GM19467 (cell line): ENCODE data around the gene SOAT2.
"Not testable (repeated sequence)": the region's sequence is repeated elsewhere in the genome, so short reads cannot be mapped to it uniquely, and the experiment has no call there.

Experiments
- ATAC-seq: cut with Tn5 transposase; IDR thresholded peaks from one replicate; pipeline ENCODE4 v1.9.1; 2021; ENCODE audit warnings: mild to moderate bottlenecking, moderate library complexity; ENCODE audit not compliant: unreplicated experiment

Gene SOAT2

DNA sequence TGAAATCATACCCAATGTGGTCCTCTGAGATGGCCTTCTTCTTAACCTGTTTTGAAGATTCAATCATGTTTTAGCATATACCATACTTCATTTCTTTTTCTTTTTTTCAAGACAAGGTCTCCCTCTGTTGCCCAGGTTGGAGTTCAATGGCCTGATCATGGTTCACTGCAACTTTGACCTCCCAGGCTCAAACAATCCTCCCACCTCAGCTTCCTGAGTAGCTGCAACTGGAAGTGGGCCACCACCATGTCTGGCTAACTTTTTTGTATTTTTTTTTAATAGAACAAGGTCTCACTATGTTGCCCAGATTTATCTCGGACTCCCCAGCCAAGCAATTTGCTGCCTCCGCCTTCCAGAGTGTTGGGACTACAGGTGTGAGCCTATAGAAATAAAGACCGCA, 30.4 kb downstream of the SOAT2 start:
- no peak for ATAC-seq

DNA sequence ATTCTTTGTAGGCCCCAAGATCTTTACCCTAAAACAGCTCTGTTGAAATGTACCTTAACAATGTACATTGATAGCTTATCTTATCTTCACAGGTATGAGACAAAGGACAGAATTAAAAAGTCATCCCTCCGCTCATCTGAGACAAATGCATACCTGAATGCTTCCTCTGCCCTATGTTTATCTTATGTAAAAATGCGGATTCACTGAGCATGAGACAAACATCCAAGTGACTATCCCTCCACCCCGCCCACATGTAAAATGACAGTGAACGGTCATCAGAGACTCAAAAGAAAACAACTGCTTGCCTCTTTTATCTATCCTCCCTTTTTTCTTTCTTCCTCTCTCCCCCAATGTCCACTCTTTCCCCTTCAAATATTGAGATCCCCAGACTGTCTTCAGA, 40.1 kb downstream of the SOAT2 start:
- ATAC-seq, result no peak

GRCh38 chr12:53145383-53146260, 42.3 kb downstream of the SOAT2 start:
- no peak for ATAC-seq

GRCh38 chr12:53147181-53147580, 43.9 kb downstream of the SOAT2 start:
- no peak for ATAC-seq

DNA sequence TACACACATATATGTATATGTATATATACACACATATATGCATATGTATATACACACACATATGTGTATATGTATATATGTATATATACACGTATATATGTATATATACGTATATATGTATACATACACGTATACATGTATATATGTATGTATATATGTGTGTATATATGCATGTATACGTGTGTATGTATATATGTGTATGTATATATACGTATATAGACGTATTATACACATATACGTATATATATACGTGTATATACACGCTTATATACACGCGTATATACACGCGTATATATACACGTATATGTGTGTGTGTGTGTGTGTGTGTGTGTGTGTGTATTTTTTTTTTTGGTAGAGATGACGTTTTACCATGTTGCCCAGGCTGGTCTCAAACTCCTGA, 44.4 kb downstream of the SOAT2 start:
- no peak for ATAC-seq

GRCh38 chr12:53151039-53151438, 47.8 kb downstream of the SOAT2 start:
- no peak for ATAC-seq

GRCh38 chr12:53152390-53152789, 49.1 kb downstream of the SOAT2 start:
- no peak for ATAC-seq

DNA sequence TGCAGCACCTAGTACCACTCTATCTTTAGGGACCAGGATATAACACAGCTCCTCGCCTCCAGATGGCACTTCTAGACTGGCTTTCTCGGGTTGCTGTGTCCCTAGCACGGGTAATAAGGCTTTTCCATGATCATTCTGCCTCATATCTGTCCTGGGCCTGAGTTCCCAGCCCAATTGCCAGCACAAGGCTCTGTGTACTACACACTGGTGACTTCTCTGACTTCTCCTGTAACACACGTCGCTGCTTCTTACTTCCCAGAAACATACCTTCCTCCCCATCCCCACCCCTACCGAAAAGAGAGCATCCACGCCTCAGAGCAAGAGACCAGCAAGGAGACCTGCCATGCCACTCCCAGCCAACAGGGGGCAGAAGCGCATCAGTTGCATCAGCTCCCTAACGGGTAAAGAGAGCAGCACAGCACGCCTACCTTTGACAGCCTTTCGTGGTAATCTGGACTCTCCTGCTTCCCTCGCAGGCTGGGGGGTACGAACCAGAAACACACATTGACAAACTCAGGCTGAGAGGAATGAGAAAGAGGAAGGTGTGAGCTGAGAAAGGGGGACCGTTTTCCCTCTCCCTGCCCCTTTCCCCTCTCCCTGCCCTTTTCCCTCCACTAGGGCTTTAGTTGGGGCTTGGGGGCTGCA, 56.0 kb downstream of the SOAT2 start:
- ATAC-seq, result no peak

GRCh38 chr12:53160000-53160399, 56.7 kb downstream of the SOAT2 start:
- no peak for ATAC-seq

GRCh38 chr12:53160673-53161072, 57.4 kb downstream of the SOAT2 start:
- ATAC-seq, result no peak

- no peak for ATAC-seq
Measured at GRCh38 chr12:53161119-53161911, 58.0 kb downstream of the SOAT2 start.

DNA sequence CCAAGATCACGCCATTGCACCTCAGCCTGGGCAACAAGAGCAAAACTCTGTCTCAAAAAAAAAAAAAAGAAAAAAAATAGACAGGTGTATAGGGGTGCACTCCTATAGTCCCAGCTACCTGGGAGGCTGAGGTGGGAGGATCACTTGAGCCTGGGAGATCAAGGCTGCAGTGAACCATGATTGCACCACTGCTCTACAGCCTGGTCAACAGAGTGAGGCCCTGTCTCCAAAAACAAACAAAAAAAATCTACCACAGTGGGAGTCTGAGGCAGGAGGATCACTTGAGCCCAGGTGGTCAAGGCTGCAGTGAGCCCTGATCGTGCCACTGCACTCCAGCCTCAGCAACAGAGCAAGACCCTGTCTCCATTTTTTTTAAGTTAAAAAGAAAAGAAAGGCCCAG, 59.7 kb downstream of the SOAT2 start:
- not testable (repeated sequence) for ATAC-seq

DNA sequence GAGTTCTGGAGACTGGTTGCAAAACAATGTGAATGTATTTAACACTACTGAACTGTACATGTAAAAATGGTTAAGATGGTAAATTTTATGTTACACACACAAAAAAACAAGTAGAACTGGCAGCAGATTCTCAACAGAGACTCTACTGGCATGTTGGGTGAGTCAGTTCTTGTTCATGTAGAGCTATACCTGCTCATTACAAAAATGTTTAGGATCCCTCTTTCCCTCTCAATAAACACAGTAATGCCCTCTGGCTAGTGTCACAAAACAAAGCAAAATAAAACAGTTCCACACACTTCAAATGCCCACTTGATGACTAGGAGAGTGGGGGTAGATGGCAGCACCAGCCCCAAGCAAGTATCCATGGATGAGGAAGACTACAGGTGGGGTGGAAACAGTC, 63.6 kb downstream of the SOAT2 start:
- no peak for ATAC-seq

GRCh38 chr12:53169644-53170043, 66.4 kb downstream of the SOAT2 start:
- ATAC-seq, result no peak

- no peak for ATAC-seq
Measured at GRCh38 chr12:53170215-53170614, 66.9 kb downstream of the SOAT2 start.

GRCh38 chr12:53170876-53171724, 67.8 kb downstream of the SOAT2 start:
- ATAC-seq, result no peak

GRCh38 chr12:53171725-53172329, 68.5 kb downstream of the SOAT2 start:
- ATAC-seq, result no peak

DNA sequence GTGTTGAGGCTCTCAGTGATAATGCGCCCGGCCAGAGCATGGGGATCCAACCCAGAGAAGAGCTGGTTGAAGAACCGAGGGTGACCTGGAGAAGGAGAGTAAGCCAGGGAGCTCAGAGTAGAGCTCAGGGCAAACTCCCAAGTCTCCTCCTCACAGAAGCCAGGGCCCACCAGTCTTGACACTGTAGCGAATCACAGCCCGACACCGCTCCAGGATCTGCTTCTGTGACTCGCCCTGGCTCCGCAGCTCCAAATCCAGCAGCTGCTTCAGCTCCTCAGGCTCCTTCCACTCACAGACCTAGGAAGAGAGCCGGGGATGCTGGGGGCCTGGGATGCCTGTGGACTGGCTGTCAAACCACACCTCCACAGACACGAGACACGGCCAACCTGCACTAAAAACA, 69.1 kb downstream of the SOAT2 start:
- no peak for ATAC-seq

DNA sequence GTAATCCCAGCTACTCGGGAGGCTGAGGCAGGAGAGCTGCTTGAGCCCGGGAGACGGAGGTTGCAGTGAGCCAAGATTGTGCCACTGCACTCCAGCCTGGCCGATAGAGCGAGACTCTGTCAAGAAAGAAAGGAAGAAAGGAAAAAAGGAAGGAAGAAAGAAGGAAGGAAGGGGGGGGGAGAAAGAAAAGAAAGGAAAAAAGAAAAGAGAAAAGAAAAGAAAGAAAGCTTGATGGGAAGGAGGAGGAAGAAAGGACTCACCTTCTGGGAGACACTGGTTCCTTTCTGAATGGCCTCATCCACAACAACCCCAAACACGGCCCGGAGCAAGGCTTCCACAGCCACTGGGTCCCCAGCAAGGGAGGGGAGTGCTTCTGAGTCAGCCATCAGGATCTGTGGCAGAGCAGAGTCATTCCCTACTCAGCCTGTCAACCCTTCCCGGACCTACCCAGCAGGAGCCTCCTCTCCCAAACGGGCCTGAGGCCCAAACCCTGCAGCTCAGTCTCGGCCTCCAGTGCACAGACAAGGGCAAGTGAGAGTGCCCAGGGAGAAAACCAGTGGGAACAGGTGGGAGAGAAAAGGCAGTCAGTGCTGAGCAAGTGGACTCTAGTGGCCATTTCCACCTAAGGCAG, 69.9 kb downstream of the SOAT2 start:
- ATAC-seq, result no peak
